ENCODE measurements around the gene PALM2AKAP2.

The PALM2AKAP2 gene

GRCh38 chr9:109796078-109796477 is 16.1 kb downstream of the PALM2AKAP2 start:
- no peak for DNase-seq (ENCODE audit: low read depth)
- in situ Hi-C loops (cut with HindIII; ENCODE audit: low sequenced_read_pairs): no loop called here
- no peak overlapping the region for H3K4me3 ChIP-seq (ENCODE audit: low read depth, low read length)
- no peak for TF ChIP-seq CTCF (IDR thresholded peaks at IDR 0.05; ENCODE audit: low read depth, low read length, missing control alignments)

- TF ChIP-seq CTCF (IDR thresholded peaks at IDR 0.05; ENCODE audit: low read depth, low read length, missing control alignments): no peak
- in situ Hi-C loops (cut with HindIII; ENCODE audit: low sequenced_read_pairs): no loop called here
These were observed 17.0 kb downstream of the PALM2AKAP2 start for GRCh38 chr9:109797006-109797405.

GRCh38 chr9:109797509-109797908 is 17.5 kb downstream of the PALM2AKAP2 start:
- DNase-seq (ENCODE audit: low read depth): no peak
- H3K4me3 ChIP-seq (ENCODE audit: low read depth, low read length): no peak overlapping the region
- no peak for TF ChIP-seq CTCF (IDR thresholded peaks at IDR 0.05; ENCODE audit: low read depth, low read length, missing control alignments)
- in situ Hi-C loops (cut with HindIII; ENCODE audit: low sequenced_read_pairs): no loop called here

More at GRCh38 chr9:109797006-109797405, 17.0 kb downstream of the PALM2AKAP2 start:
- H3K4me3 ChIP-seq (ENCODE audit: low read depth, low read length): no peak overlapping the region
- DNase-seq (ENCODE audit: low read depth): no peak

GRCh38 chr9:109799141-109799540 is 19.1 kb downstream of the PALM2AKAP2 start:
- in situ Hi-C loops (cut with HindIII; ENCODE audit: low sequenced_read_pairs): no loop called here
- H3K4me3 ChIP-seq (ENCODE audit: low read depth, low read length): no peak overlapping the region
- no peak for DNase-seq (ENCODE audit: low read depth)
- no peak for TF ChIP-seq CTCF (IDR thresholded peaks at IDR 0.05; ENCODE audit: low read depth, low read length, missing control alignments)

GRCh38 chr9:109799792-109800191 is 19.8 kb downstream of the PALM2AKAP2 start:
- DNase-seq (ENCODE audit: low read depth): no peak
- no peak for TF ChIP-seq CTCF (IDR thresholded peaks at IDR 0.05; ENCODE audit: low read depth, low read length, missing control alignments)
- H3K4me3 ChIP-seq (ENCODE audit: low read depth, low read length): no peak overlapping the region
- in situ Hi-C loops (cut with HindIII; ENCODE audit: low sequenced_read_pairs): no loop called here

- no peak for TF ChIP-seq CTCF (IDR thresholded peaks at IDR 0.05; ENCODE audit: low read depth, low read length, missing control alignments)
- no peak for DNase-seq (ENCODE audit: low read depth)
- in situ Hi-C loops (cut with HindIII; ENCODE audit: low sequenced_read_pairs): no loop called here
- H3K4me3 ChIP-seq (ENCODE audit: low read depth, low read length): no peak overlapping the region
These were observed 21.5 kb downstream of the PALM2AKAP2 start for GRCh38 chr9:109801484-109801883.

- in situ Hi-C loops (cut with HindIII; ENCODE audit: low sequenced_read_pairs): no loop called here
- no peak overlapping the region for H3K4me3 ChIP-seq (ENCODE audit: low read depth, low read length)
These were observed 22.5 kb downstream of the PALM2AKAP2 start for GRCh38 chr9:109802491-109802890.

More at GRCh38 chr9:109802491-109802890, 22.5 kb downstream of the PALM2AKAP2 start:
- no peak for TF ChIP-seq CTCF (IDR thresholded peaks at IDR 0.05; ENCODE audit: low read depth, low read length, missing control alignments)
- no peak for DNase-seq (ENCODE audit: low read depth)
